Stimulated activated CD4-positive, alpha-beta T cell treated with anti-CD3 and anti-CD28 coated beads, TNF-alpha, amount 100 ng/mL, for 4 hours (primary cell): ENCODE data around the gene C22orf15.

Experiments
- DNase-seq, 3 experiments: peaks; one replicate each; pipeline ENCODE4 v3.0.0-alpha.2; 2020; ENCODE audit warnings: low read depth in 3 of 3

C22orf15 gene

GRCh38 chr22:23772649-23773473 is 10.1 kb downstream of the C22orf15 start, which contains the start of gene MMP11:
Gene MMP11, plus strand, starts transcription at chr22:23772849. Its CDS starts 22 bp downstream, at chr22:23772871.
- peak in 2 of 3 experiments; percentile 24 to 54 for DNase-seq

- DNase-seq: no peak
These were observed 10.8 kb downstream of the C22orf15 start for GRCh38 chr22:23773483-23774113.

GRCh38 chr22:23774114-23774921 is 11.5 kb downstream of the C22orf15 start:
- DNase-seq: no peak

GRCh38 chr22:23774922-23775436 is 12.2 kb downstream of the C22orf15 start:
- DNase-seq: no peak

GRCh38 chr22:23775779-23776375 is 13.1 kb downstream of the C22orf15 start:
- DNase-seq: no peak

- DNase-seq: no peak
These were observed 15.2 kb downstream of the C22orf15 start for GRCh38 chr22:23777776-23778576.

- DNase-seq: no peak
These were observed 15.7 kb downstream of the C22orf15 start for GRCh38 chr22:23778577-23778900.

GRCh38 chr22:23779083-23779482 is 16.3 kb downstream of the C22orf15 start:
- DNase-seq: no peak

- DNase-seq: no peak
These were observed 16.9 kb downstream of the C22orf15 start for GRCh38 chr22:23779731-23780130.

- no peak for DNase-seq
These were observed 17.5 kb downstream of the C22orf15 start for GRCh38 chr22:23780146-23780748.

GRCh38 chr22:23781065-23781464 is 18.3 kb downstream of the C22orf15 start:
- no peak for DNase-seq

GRCh38 chr22:23781511-23782183 is 18.9 kb downstream of the C22orf15 start:
- DNase-seq: no peak

GRCh38 chr22:23782252-23782651 is 19.5 kb downstream of the C22orf15 start:
- DNase-seq: no peak

- no peak for DNase-seq
These were observed 19.9 kb downstream of the C22orf15 start for GRCh38 chr22:23782703-23783102.

GRCh38 chr22:23783265-23784150 is 20.7 kb downstream of the C22orf15 start:
- no peak for DNase-seq

- DNase-seq: no peak
These were observed 21.5 kb downstream of the C22orf15 start for GRCh38 chr22:23784215-23784732.

- DNase-seq: no peak
These were observed 23.5 kb downstream of the C22orf15 start for GRCh38 chr22:23786261-23786710.

- peak; percentile 81 to 87 (median 85) for DNase-seq
These were observed 24.2 kb downstream of the C22orf15 start, which contains the start of gene SMARCB1 for GRCh38 chr22:23786752-23787599. Gene SMARCB1, plus strand, starts transcription at chr22:23786966. Its CDS starts 204 bp downstream, at chr22:23787170.
